GM18508 (cell line): ENCODE results near the gene ZSWIM7.
"Not testable (repeated sequence)": the region's sequence is repeated elsewhere in the genome, so short reads cannot be mapped to it uniquely, and the experiment has no call there.

Experiments
- ATAC-seq: cut with Tn5 transposase; IDR thresholded peaks from one replicate; pipeline ENCODE4 v1.9.1; 2021; ENCODE audit warnings: moderate number of reproducible peaks; ENCODE audit not compliant: insufficient read depth, unreplicated experiment

The ZSWIM7 gene

DNA sequence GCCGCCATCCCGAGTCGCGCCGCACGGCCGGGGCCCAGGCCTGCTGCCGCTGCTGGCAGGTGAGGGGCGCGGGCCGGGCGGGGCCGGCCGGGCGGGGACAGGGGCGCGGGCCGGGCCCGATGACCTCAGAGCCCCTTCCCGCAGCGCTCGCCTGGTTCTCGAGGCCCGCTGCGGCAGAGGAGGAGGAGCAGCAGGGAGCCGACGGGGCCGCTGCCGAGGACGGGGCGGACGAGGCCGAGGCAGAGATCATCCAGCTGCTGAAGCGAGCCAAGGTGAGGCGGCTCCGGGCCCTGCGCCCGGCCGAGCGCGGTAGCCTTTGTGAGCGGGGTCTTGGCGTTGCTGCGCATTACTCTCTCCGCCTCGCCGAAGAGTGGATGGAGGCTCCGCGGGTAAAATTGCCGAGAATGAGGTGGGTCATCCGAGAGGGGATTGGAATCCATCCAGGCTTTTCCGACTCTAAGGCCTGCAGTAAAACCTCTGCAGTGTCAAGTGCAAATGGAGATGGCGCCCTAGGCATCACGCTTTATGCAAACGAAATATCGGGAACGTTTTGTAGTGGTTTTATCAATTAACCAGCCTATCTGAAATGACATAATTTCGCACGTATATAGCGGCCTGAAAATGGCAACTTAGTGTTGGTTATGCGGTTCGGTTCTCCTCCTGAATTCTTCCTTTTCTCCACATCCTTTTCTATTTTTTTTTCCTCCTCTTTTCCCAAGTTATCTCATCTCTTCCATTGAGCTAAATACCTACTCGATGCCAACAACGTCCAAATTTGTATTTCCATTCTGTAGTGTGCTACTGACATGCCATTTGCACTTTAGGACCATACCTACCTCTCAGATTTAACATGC lies 697 bp upstream of the ZSWIM7 start:
- peak; percentile 7 for ATAC-seq

DNA sequence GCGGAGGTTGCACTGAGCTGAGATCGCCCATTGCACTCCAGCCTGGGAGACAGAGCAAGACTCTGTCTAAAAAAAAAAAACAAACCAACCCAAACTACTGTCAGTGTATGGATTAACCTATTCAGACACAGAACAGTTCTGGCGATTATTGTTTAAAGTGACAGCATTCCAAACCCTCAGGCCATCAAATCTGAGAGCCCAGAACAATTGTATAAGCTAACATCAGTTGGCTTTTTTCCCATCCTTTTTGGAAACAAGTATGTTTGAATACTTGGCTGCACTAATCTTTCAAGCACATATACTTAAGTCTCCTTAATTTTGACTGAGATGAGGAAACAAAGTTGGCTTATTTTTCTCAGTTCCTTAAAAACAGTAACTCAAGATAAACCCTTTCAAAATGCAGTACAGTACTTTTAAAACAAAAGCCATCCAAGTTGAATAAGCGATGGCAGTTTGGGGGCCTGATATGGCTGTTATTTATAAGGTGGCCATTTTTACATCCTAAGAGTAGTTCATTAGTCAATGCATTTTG lies 1.4 kb downstream of the ZSWIM7 start:
- no peak for ATAC-seq

DNA sequence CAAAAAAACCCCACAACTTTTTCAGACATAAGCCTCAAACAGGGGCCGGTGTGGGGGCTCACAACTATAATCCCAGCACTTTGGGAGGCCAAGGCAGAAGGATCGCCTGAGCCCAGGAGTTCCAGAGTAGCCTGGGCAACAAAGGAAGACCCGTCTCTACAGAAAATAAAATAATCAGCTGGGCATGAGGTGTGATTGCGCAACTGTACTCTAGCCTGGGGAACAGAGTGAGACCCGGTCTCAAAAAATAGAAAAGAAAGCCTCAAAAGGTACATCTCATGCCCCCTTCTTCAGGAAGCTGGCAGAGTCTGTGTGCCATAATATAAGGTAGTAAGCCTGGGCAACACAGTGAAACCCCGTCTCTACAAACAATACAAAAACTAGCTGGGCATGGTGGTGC lies 3.2 kb downstream of the ZSWIM7 start:
- ATAC-seq, result no peak

DNA sequence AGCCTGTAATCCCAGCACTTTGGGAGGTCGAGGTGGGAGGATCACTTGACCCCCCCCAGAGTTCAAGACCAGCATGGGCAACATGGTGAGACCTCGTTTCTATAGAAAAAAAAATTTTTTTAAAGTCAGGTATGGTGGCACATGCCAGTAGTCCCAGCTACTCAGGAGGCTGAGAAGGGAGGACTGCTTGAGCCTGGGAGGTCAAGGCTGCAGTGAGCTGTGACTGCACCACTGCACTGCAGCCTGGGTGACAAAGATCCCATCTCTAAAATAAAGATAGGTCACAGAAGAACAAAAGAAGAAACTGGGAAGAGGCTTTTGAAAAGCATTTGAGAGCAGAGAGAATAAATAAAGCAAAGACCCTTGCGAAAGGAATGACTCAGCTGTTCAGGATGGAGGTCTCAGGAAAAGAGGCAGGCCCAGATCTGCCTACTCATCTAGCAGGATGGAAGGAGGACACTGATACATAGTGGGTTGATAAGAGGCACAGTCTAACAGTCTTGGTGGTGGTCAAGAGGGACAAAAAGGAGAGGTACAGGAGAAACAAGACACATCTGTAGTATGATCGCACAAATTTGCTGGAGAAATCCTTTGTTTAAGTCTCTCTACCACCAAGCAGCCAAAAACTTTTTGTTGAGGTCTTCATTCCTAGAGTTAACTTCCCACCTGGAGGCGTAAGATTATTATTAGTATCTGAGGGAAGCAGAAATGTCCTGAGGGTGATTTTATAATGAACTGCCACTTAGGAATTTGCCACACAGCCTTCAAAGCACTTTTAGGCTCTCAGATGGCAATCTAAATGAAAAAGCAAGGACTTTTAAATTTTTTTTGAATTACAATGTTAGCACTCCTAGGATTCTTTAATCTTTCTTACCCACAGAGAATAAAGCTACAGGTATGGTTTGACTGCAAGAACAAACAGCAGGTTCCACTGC lies 17.6 kb downstream of the ZSWIM7 start:
- no peak for ATAC-seq

DNA sequence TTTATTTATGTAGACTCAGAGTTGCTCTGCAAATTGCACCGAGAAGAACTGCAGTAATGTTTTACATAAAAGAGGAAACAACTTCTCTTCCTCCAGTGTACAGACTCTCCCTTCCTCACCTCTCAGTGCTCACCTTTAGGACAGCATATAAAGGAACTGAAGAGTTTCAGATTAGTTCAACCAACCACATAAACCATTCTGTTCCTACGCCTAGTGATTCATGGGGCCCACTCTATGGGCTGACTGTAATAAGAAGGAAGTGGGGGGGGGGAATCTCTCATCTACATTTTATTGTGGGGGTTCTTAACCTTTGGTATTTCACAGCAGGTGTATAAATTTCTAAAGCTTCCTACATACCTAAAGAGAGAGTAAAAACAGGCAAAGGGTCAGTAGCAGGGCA lies 18.3 kb downstream of the ZSWIM7 start:
- peak; percentile 65 for ATAC-seq

GRCh38 chr17:15979013-15979412 lies 20.5 kb downstream of the ZSWIM7 start:
- ATAC-seq, result not testable (repeated sequence)

GRCh38 chr17:15978606-15979005 lies 20.9 kb downstream of the ZSWIM7 start:
- ATAC-seq, result no peak

GRCh38 chr17:15977894-15978293 lies 21.6 kb downstream of the ZSWIM7 start:
- ATAC-seq, result no peak

DNA sequence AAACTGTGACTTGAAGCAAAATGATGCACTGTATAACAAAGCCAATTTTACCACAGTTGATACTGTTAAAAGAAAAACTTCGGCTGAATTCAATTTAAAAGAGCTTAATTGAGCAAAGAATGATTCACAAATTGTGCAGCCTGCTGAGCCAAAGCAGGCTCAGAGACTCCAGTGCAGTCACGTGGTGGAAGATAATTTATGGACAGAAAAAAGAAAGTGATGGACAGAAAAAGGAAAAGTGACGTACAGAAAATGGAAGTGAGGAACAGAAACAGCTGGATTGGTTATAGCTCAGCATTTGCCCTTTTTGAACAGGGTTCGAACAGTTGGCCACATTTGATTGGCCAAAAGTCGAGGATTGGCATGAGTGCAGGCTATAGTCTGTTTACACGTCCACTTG lies 25.7 kb downstream of the ZSWIM7 start:
- ATAC-seq, result no peak

- no peak for ATAC-seq
Observed at GRCh38 chr17:15973016-15973415, 26.5 kb downstream of the ZSWIM7 start.

DNA sequence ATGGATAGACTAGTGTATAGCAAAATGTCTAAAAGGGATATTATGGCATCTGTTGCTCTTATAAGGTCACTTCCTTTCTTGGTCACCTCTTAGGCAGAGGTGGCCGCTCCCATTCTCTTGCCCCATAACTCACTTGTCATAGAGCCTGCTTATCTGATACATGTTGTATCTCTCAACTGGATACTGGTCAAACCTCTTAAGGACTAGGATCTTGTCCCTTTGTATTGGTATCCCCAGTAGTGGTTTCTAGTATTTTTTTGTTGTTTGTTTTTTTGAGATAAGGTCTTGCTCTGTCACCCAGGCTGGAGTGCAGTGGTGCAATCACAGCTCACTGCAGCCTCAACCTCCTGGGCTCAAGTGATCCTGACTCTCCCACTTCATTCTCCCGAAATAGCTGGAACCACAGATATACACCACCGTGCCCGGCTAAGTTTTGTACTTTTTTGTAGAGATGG lies 27.0 kb downstream of the ZSWIM7 start:
- ATAC-seq, result no peak

DNA sequence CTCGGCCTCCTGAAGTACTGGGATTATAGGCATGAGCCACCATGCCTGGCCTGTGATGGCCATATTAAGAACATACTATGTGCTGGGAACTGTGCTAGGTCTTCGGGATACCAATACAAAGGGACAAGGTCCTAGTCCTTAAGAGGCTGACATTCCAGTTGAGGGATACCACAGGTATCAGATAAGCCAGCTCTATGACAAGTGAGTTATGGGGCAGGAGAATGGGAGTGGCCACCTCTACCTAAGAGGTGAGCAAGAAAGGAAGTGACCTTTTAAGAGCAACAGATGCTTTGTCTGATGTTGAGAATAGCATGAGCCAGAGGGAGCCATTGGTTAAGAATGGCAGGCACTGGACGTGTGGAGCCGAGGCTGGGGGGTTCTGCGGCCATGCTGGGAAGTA lies 27.6 kb downstream of the ZSWIM7 start:
- ATAC-seq, result no peak

DNA sequence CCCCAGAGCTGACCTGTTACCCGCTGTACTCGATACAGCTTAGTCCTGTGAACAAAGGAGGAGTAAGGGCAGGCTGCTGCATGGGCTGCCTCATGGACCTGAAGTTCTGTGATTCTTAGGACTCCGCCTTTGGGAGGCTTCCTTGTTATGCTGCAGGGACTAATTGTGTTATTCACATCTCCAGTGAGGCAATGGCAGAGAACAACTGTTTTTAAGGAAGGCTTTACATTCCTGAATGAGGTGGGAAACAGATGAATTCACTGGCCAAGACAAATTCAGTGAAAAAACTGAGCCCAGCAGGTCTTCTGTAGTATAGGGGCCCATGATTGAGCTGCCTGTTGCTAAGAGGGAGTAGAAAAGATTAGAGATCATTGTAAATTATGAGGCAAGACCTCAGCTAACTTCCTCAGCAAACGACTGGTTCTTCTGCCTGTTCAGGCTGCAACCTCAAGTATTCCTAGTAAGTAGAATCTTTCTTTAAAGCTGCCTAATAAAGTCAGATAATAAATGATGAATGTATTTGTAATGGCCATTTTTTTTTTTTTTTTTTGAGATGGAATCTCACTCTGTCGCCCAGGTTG lies 28.3 kb downstream of the ZSWIM7 start:
- ATAC-seq, result no peak

DNA sequence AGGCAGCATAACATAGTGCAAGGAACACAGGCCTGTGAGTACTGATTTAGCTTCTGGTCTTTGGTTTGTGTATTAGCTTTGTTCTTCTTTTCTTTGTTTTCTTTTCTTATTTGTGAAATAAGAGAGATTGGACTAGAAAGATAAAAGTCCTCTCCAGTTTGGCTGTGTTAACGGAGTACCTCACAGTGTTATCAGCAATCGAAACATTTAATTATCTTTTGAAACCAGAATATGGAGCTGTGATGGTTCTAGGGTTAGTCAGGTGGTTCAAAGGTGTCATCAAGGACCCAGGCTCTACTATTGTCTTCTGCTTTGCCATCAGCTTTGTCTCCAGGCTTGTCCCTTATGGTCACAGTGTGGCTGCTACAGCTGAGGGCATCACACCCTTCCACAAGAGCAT lies 29.0 kb downstream of the ZSWIM7 start:
- no peak for ATAC-seq

DNA sequence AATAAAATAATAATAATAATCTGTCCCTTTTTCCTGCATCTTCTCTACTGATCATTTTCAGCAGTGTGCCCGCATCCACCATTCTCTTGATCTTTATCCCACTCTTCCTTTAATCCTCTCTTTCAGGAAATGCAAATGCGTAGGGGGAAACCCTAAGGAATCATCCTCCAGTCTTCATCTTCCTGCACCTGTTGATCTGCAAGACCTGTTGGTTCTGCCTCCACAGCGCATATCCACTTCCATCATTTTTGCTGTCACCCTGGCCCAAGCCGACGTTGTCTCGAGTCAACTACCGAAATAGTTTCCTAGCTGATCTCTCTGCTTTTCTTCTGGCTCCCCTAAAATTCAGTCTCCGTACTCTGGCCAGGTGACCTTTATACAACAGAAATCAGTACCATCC lies 30.0 kb downstream of the ZSWIM7 start:
- ATAC-seq, result no peak

- no peak for ATAC-seq
Observed at GRCh38 chr17:15967706-15968399, 31.7 kb downstream of the ZSWIM7 start.

- no peak for ATAC-seq
Observed at GRCh38 chr17:15966879-15967248, 32.6 kb downstream of the ZSWIM7 start.

DNA sequence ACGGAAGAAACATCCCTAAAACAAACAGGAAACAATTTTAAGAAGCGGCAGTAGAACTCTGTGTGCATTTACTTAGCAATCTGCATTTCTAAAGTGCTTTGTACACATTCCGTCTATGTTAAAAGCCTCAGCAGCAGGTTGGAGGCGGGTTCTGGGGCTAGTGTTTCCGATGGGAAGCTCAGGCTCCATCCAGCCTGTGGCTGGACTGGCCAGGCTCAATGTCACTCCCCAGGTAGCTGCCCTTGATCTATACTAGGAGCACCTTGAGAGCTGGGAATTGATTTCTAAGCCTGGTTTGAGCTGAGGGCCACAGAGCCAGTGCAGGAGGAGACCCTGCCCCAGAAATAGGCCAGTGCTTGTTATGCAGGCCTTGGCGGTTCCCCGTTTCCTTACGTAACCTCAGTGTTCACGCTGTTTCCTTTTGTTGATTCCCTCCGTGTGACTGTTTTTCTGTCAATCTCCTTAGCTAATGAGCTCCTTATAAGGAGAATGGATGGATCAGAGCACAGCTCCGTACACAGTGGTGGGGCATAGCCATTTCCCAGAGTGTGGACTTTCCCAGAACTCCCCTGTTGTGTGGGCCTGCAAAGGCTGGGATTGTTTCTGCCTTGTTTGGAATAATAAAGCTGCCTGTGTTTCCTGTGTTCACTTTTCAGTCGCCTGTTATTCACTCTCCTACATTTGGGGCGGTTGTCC lies 33.2 kb downstream of the ZSWIM7 start:
- no peak for ATAC-seq

- ATAC-seq, result no peak
Observed at GRCh38 chr17:15965528-15965927, 34.0 kb downstream of the ZSWIM7 start.
